Ovary (tissue), 3 donors: ENCODE results near the gene TMF1.

Experiments
- CTCF ChIP-seq, 3 donors: fragments of 450-650 bp in 2 of 3; fragments of 200-600 bp in 1 of 3; IDR thresholded peaks; one replicate each; pipeline versions ENCODE4 v1.5.1 to v1.8.0; 2016 to 2022; ENCODE audit warnings: antibody characterized with exemption in 3 of 3, mild to moderate bottlenecking in 1 of 3
- EP300 ChIP-seq: sonication (generic); formaldehyde crosslinking; IDR thresholded peaks from one replicate; pipeline ENCODE4 v1.6.1; 2017; ENCODE audit warnings: antibody characterized with exemption
- POLR2A ChIP-seq: fragments of 450-650 bp; IDR thresholded peaks from one replicate; pipeline ENCODE4 v1.6.1; 2017; ENCODE audit warnings: antibody characterized with exemption, mild to moderate bottlenecking, moderate library complexity
- donor health status: DM: no; HTN: no; CAD: no.

GRCh38 chr3:69084326-69085167, 32.4 kb upstream of the TMF1 start, which contains the start of gene ARL6IP5:
- TF ChIP-seq CTCF (IDR thresholded peaks at IDR 0.05) = no peak
- TF ChIP-seq POLR2A = no peak
- no peak for TF ChIP-seq EP300
